HL-60 (cell line): Measurements from ENCODE around the gene ABCC4.

Source experiments
- GABPA ChIP-seq: IDR thresholded peaks from 2 replicates; pipeline ENCODE4 v1.6.1; 2012; ENCODE audit warnings: low read depth
- POLR2AphosphoS5 ChIP-seq: IDR thresholded peaks from 2 replicates; pipeline ENCODE4 v1.6.1; 2012; ENCODE audit warnings: low read depth
- SPI1 ChIP-seq: IDR thresholded peaks from 2 replicates; pipeline ENCODE4 v1.6.1; 2012; ENCODE audit warnings: low read depth, mild to moderate bottlenecking, borderline replicate concordance
- TF ChIP-seq, protein P1 (sequence below): IDR thresholded peaks from 2 replicates; pipeline ENCODE4 v1.6.1; 2012; ENCODE audit warnings: low read depth; ENCODE audit not compliant: insufficient replicate concordance
- TF ChIP-seq, protein P2 (sequence below): IDR thresholded peaks from one replicate; pipeline ENCODE4 v1.5.1; 2011; ENCODE audit warnings: low read length, control low read depth, inconsistent platforms; ENCODE audit not compliant: insufficient read depth

- TF ChIP-seq, protein P1, sequence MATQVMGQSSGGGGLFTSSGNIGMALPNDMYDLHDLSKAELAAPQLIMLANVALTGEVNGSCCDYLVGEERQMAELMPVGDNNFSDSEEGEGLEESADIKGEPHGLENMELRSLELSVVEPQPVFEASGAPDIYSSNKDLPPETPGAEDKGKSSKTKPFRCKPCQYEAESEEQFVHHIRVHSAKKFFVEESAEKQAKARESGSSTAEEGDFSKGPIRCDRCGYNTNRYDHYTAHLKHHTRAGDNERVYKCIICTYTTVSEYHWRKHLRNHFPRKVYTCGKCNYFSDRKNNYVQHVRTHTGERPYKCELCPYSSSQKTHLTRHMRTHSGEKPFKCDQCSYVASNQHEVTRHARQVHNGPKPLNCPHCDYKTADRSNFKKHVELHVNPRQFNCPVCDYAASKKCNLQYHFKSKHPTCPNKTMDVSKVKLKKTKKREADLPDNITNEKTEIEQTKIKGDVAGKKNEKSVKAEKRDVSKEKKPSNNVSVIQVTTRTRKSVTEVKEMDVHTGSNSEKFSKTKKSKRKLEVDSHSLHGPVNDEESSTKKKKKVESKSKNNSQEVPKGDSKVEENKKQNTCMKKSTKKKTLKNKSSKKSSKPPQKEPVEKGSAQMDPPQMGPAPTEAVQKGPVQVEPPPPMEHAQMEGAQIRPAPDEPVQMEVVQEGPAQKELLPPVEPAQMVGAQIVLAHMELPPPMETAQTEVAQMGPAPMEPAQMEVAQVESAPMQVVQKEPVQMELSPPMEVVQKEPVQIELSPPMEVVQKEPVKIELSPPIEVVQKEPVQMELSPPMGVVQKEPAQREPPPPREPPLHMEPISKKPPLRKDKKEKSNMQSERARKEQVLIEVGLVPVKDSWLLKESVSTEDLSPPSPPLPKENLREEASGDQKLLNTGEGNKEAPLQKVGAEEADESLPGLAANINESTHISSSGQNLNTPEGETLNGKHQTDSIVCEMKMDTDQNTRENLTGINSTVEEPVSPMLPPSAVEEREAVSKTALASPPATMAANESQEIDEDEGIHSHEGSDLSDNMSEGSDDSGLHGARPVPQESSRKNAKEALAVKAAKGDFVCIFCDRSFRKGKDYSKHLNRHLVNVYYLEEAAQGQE = no peak
- TF ChIP-seq SPI1 = no peak
- no peak for TF ChIP-seq GABPA
- TF ChIP-seq, protein P2, sequence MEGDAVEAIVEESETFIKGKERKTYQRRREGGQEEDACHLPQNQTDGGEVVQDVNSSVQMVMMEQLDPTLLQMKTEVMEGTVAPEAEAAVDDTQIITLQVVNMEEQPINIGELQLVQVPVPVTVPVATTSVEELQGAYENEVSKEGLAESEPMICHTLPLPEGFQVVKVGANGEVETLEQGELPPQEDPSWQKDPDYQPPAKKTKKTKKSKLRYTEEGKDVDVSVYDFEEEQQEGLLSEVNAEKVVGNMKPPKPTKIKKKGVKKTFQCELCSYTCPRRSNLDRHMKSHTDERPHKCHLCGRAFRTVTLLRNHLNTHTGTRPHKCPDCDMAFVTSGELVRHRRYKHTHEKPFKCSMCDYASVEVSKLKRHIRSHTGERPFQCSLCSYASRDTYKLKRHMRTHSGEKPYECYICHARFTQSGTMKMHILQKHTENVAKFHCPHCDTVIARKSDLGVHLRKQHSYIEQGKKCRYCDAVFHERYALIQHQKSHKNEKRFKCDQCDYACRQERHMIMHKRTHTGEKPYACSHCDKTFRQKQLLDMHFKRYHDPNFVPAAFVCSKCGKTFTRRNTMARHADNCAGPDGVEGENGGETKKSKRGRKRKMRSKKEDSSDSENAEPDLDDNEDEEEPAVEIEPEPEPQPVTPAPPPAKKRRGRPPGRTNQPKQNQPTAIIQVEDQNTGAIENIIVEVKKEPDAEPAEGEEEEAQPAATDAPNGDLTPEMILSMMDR = no peak
- TF ChIP-seq POLR2AphosphoS5 = no peak
Measured at GRCh38 chr13:95151942-95152587, 149.2 kb downstream of the ABCC4 start.
